COLO668 (cell line): ENCODE results near the gene MYO7A.
A peak's percentile ranks its signal among the peaks of the same experiment; 100 is the strongest.

Experiments
- DNase-seq: peaks from one replicate; lab custom pipeline; 2025; ENCODE audit not compliant: unreplicated experiment; lab: John Stamatoyannopoulos, UW

The MYO7A gene

GRCh38 chr11:77198440-77198849 is 70.4 kb downstream of the MYO7A start:
- peak; percentile 20 for DNase-seq

- no peak for DNase-seq
Observed at GRCh38 chr11:77199137-77199745, 71.2 kb downstream of the MYO7A start.

GRCh38 chr11:77200351-77201268 is 72.6 kb downstream of the MYO7A start:
- DNase-seq, result no peak

- DNase-seq, result no peak
Observed at GRCh38 chr11:77201370-77201769, 73.3 kb downstream of the MYO7A start.

- DNase-seq, result no peak
Observed at GRCh38 chr11:77201991-77202841, 74.2 kb downstream of the MYO7A start.

- DNase-seq, result no peak
Observed at GRCh38 chr11:77202941-77203900, 75.2 kb downstream of the MYO7A start.

GRCh38 chr11:77203901-77204753 is 76.1 kb downstream of the MYO7A start:
- DNase-seq, result no peak

- no peak for DNase-seq
Observed at GRCh38 chr11:77204754-77205466, 76.9 kb downstream of the MYO7A start.

GRCh38 chr11:77205467-77206263 is 77.6 kb downstream of the MYO7A start:
- no peak for DNase-seq

GRCh38 chr11:77206264-77207018 is 78.4 kb downstream of the MYO7A start:
- DNase-seq, result no peak

GRCh38 chr11:77207019-77207485 is 79.0 kb downstream of the MYO7A start:
- DNase-seq, result no peak

- DNase-seq, result no peak
Observed at GRCh38 chr11:77207618-77208313, 79.7 kb downstream of the MYO7A start.

GRCh38 chr11:77208535-77208934 is 80.5 kb downstream of the MYO7A start:
- DNase-seq, result no peak

- DNase-seq, result no peak
Observed at GRCh38 chr11:77209663-77210062, 81.6 kb downstream of the MYO7A start.

GRCh38 chr11:77211040-77211451 is 83.0 kb downstream of the MYO7A start:
- DNase-seq, result no peak

- no peak for DNase-seq
Observed at GRCh38 chr11:77211594-77212251, 83.7 kb downstream of the MYO7A start.
